ENCODE results near the gene ACAA1.

The ACAA1 gene

GRCh38 chr3:38101811-38102443, 35.0 kb downstream of the ACAA1 start:
- H3K4me3 ChIP-seq (ENCODE audit: low read depth, low read length) = no peak overlapping the region
- TF ChIP-seq, protein P1, sequence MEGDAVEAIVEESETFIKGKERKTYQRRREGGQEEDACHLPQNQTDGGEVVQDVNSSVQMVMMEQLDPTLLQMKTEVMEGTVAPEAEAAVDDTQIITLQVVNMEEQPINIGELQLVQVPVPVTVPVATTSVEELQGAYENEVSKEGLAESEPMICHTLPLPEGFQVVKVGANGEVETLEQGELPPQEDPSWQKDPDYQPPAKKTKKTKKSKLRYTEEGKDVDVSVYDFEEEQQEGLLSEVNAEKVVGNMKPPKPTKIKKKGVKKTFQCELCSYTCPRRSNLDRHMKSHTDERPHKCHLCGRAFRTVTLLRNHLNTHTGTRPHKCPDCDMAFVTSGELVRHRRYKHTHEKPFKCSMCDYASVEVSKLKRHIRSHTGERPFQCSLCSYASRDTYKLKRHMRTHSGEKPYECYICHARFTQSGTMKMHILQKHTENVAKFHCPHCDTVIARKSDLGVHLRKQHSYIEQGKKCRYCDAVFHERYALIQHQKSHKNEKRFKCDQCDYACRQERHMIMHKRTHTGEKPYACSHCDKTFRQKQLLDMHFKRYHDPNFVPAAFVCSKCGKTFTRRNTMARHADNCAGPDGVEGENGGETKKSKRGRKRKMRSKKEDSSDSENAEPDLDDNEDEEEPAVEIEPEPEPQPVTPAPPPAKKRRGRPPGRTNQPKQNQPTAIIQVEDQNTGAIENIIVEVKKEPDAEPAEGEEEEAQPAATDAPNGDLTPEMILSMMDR (IDR thresholded peaks at IDR 0.05; ENCODE audit: low read depth, low read length) = no peak
- DNase-seq = no peak
- no peaks in the 10 kb centered on the region for H3K36me3 ChIP-seq
- H3K4me1 ChIP-seq = no peaks in the 10 kb centered on the region
- no peaks in the 10 kb centered on the region for H3K9me3 ChIP-seq
- no peaks in the 10 kb centered on the region for H3K27me3 ChIP-seq

DNA sequence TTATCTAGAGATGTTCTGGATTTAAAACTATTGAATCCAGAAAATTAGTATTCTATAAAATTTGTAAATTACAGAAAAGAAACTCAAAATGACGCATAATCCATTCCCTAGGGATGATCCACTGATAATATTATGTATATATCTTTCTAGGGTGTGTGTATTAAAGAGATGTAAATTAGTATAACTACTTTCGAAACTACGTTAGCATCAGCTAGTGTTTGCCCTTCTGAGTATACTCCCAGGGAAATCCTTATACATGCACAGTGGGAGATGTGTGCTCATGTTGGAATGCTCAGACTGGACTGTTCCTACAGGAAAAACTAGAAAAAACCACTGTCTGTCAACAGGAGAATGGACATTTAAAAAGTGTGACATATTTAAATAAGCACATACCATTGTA, 36.4 kb downstream of the ACAA1 start:
- Histone ChIP-seq H3K4me1 (no peaks in the 10 kb centered on the region), H3K27me3 (no peaks in the 10 kb centered on the region), H3K9me3 (no peaks in the 10 kb centered on the region), H3K4me3 (ENCODE audit: low read depth, low read length) (no peak overlapping the region), H3K36me3 (no peaks in the 10 kb centered on the region)
- DNase-seq = no peak
- TF ChIP-seq, protein P1 (IDR thresholded peaks at IDR 0.05; ENCODE audit: low read depth, low read length) = no peak

- Histone ChIP-seq H3K4me1 (no peaks in the 10 kb centered on the region), H3K27me3 (no peaks in the 10 kb centered on the region), H3K36me3 (no peaks in the 10 kb centered on the region), H3K9me3 (no peaks in the 10 kb centered on the region), H3K4me3 (ENCODE audit: low read depth, low read length) (no peak overlapping the region)
- DNase-seq = no peak
- TF ChIP-seq, protein P1 (IDR thresholded peaks at IDR 0.05; ENCODE audit: low read depth, low read length) = no peak
Observed at GRCh38 chr3:38099518-38099917, 37.4 kb downstream of the ACAA1 start.

DNA sequence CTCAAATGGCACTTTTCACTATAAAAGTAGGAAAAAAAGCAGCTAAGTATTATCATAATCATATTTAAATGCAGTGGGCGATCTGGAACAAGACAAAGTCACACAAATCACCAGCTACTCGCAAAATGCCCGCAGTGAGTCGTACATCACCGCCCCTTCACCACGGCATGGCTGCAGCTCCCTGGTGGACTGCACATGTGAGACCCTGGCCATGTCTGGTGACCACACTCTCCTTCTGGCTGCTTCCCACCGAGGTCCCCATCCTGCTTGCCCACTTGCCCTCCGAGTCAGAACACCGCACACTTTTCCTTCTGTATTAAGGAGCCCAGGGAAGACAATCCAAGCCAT, 38.6 kb downstream of the ACAA1 start:
- DNase-seq = no peak
- no peaks in the 10 kb centered on the region for H3K4me1 ChIP-seq
- no peaks in the 10 kb centered on the region for H3K27me3 ChIP-seq
- TF ChIP-seq, protein P1 (IDR thresholded peaks at IDR 0.05; ENCODE audit: low read depth, low read length) = no peak
- H3K36me3 ChIP-seq = no peaks in the 10 kb centered on the region
- H3K4me3 ChIP-seq (ENCODE audit: low read depth, low read length) = no peak overlapping the region
- H3K9me3 ChIP-seq = no peaks in the 10 kb centered on the region

GRCh38 chr3:38097446-38098375, 39.2 kb downstream of the ACAA1 start:
- Histone ChIP-seq H3K4me1 (no peaks in the 10 kb centered on the region), H3K4me3 (ENCODE audit: low read depth, low read length) (no peak overlapping the region), H3K9me3 (no peaks in the 10 kb centered on the region), H3K27me3 (no peaks in the 10 kb centered on the region), H3K36me3 (no peaks in the 10 kb centered on the region)
- no peak for DNase-seq
- TF ChIP-seq, protein P1 (IDR thresholded peaks at IDR 0.05; ENCODE audit: low read depth, low read length) = no peak

Data from BE2C (cell line).